GM19455 (cell line): Measurements from ENCODE around the gene XIST.
"Not testable (repeated sequence)": the region's sequence is repeated elsewhere in the genome, so short reads cannot be mapped to it uniquely, and the experiment has no call there.

ENCODE experiments used
- ATAC-seq: cut with Tn5 transposase; IDR thresholded peaks from one replicate; pipeline ENCODE4 v1.9.1; 2021; ENCODE audit not compliant: unreplicated experiment

XIST gene

DNA sequence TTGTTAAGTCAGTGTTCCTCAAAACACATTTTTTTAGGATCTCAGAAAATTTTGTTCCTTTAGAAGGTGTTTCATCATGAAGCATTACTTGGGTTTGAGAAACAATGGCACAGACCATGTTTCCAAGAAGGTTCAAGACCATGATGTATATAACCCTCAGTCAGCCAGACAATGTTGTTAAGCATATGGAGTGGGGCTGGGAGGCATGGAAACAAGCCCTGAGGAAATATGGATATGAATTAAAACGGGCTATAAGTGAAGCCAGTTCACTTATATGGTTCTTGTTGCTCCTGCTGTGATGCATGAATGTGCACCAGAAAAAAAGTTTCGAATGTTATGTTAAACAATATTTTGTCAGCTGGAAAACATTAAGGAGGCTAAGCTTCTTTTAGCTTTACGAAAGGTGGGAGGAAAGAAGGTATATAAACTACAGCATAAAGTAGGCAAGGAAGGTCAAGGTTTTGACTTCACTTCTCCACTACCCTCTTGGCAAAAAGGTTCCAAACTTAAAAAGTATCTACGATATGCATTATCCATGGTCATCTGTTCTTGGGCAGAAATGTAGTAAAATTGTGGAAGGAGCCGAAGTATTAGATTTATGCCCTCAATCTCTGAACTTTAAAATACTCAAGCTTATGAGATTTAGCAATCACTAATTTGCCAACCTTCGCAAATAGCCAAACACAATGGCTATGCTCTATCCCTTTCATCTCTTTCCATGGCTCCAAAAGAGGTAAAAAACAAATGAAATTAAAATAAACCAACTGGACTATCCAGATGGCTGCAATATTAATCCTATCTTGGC is 12.2 kb downstream of the XIST start:
- ATAC-seq: no peak

DNA sequence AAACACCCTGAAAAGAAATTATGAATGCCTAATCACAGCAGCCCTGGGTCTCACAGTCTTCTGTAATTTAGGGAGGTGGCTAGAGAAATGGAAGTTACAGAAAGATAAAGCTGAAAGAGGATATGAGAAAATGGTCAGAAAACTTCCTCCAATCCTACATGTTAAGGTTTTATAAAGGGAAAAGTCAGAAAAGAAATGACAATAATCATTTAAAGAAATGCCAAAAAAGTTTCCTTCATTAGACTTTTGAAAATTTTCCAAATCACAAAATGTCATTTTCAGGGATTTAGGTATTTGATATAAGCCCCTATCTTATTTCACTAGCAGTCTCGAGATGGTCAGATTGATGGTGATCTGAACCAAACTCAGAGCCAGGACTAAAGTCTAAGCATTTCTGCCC is 13.4 kb downstream of the XIST start:
- no peak for ATAC-seq

- ATAC-seq: no peak
Observed at GRCh38 chrX:73838123-73838522, 14.4 kb downstream of the XIST start.

- no peak for ATAC-seq
Observed at GRCh38 chrX:73836956-73837477, 15.5 kb downstream of the XIST start.

DNA sequence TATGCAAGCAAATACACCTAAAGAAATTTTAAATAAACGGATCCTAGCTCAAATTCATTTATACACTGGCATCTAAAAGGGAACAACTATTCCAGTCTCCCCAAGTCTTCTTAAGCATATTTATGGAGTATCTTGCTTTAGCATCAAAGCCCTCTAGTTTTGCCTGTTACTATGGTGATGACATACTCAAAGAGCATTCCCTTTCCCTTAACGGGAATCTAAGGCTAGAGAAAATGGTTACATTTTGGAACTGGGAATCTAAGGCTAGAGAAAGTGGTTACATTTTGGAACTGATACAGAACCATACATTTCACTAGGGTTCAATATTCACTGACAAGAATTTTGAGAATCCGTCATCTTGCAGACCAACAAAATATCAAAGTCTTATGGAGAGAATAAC is 18.3 kb downstream of the XIST start:
- no peak for ATAC-seq

GRCh38 chrX:73832319-73832718 is 20.2 kb downstream of the XIST start:
- ATAC-seq: no peak

- ATAC-seq: no peak
Observed at GRCh38 chrX:73831500-73831899, 21.0 kb downstream of the XIST start.

DNA sequence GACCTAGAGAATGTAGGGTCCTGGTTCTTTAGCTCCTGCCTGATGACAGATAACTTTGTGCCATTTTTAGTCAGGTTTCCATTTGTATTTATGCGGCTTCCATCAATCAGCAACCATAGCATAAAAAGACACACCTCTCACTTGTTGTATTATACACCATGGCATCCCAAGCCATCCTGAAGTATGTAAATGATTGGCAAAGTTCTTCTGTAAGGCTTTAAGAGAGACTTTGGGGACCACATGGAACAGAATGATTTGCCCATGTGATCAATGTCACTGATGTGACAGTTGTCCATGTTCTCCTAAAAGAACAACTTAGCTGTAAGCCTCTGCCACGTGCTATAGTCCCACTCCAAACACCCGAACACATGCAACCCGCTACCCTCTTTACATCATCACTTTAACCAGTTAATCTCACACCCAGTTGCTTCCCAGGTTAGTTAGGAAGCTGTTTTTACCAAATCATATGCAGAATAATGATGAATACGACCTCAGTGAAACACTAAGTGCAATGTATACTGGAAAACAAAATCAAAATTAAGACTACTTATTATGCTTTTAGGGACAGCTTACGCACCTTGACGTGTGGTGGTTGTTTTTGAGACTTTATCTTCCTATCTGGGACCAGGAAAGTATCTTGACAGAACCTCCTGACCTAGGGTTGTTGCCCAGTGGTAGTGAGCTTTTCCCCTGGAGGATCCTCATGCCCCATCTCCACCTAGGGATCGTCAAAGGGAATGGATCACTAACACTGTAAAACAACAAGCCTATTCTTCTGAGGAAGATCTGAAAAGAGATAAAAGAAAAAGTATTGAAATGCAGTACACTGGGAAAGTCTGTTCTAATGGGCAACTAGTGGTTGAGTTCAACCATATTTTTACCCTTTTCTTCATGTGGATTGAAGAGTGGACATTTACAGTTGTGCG is 21.8 kb downstream of the XIST start:
- ATAC-seq: no peak

DNA sequence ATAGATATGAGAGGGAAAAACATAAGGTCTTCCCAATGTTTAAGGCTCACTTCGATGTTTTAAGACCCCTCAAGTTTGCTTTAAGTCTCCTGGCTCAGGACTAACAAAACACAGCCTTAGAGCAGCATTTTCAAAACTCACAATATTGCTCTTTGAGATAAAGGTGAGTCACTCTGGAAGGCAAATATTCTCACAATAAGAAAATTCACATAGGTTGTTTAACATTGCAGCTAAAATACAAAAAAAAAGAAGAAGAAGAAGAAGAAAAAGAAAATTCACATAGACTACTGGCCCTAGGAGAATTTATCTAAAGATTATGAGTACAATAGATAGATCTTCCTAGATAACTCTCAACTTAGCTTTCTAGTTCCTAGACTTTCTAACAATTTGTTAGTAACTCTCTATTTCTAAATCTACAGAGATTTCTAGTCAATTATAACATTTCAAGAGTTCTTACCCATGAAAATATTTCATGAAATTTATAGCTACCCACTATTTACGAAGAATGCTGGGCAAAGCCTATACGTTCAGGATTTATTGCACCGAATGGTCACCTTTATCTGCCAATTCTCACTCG is 22.5 kb downstream of the XIST start:
- no peak for ATAC-seq

- ATAC-seq: no peak
Observed at GRCh38 chrX:73828080-73828720, 24.3 kb downstream of the XIST start.

DNA sequence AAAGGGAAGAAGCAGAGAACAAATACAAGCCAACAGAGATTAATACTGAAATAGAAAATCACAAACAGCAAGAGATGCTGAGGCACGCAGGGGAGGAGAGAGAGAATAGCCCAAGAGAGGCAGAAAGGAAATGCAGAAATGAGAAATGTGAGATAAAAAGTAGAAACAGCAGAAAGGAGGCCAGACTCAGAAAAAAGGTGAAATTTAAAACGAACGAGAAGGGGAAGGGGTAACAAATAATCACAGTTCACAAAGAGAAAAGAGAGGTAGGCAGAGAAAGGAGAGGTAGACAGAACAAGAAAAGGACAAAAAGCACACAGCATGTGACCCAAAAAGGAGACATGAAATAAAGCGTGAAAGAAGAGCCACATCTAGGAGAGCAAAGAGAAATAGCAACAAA is 25.1 kb downstream of the XIST start:
- no peak for ATAC-seq

GRCh38 chrX:73826996-73827395 is 25.5 kb downstream of the XIST start:
- ATAC-seq: no peak

- no peak for ATAC-seq
Observed at GRCh38 chrX:73825569-73825968, 26.9 kb downstream of the XIST start.

GRCh38 chrX:73823473-73824004 is 29.0 kb downstream of the XIST start:
- ATAC-seq: no peak

DNA sequence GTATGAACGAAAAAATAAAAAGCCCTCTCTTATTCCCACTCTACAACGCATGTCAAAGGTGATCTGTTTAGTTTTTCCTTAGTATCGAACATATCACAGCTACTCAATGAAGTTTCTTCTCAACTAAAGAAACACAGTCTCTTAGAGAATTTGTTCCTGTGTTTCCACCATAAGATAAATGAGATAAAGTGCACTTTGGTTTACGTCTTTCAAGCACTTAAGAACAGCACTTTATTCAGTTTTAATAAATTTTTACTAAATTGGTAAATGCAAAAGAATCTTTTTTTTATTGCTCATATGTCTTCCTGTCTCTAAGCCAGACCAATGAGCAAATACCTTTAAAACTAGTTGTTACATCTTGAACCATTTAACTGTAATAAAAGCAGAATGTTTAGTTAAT is 29.7 kb downstream of the XIST start:
- no peak for ATAC-seq

GRCh38 chrX:73821921-73822559 is 30.5 kb downstream of the XIST start:
- no peak for ATAC-seq

DNA sequence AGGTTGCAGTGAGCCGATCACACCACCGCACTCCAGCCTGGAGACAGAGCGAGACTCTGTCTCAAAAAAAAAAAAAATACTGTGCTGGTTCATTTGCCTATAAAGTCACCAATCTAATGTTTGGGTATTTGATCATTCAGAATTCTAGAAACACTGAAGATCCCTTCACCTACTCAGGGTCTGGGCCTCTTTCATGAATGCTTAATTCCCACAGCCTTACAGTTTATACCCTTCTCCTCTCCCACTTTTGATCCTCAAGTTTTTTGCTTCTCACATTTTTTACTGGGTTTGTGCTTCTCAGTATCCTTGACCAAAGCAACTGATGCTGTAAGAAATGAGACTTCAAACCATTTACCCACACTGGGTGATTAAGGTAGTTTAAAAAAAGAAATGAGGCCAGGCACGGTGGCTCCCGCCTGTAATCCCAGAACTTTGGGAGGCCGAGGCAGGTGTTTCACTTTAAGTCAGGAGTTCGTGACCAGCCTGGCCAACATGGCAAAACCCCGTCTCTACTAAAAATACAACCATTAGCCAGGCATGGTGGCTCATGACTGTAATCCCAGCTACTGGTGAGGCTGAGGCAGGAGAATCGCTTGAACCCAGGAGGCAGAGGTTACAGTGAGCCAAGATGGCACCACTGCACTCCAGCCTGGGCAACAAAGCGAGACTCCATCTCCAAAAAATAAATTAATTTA is 32.5 kb downstream of the XIST start:
- not testable (repeated sequence) for ATAC-seq

- ATAC-seq: no peak
Observed at GRCh38 chrX:73818200-73819116, 34.1 kb downstream of the XIST start.
